HEK293T (cell line): ENCODE measurements around the gene RNF44.

Experiments used
- CTCF ChIA-PET: fragments of 350-600 bp; formaldehyde crosslinking; extraction: SDS; loops from one replicate; lab custom pipeline; 2021; ENCODE audit warnings: antibody characterized with exemption, inconsistent platforms; lab: Yijun Ruan, JAX
- POLR2A ChIA-PET: fragments of 350-600 bp; formaldehyde crosslinking; extraction: SDS; loops from one replicate; lab custom pipeline; 2020; ENCODE audit warnings: antibody characterized with exemption, inconsistent platforms; lab: Yijun Ruan, JAX
- DNase-seq: peaks from one replicate; pipeline ENCODE4 v3.0.0; 2012; ENCODE audit warnings: mixed read lengths; ENCODE audit errors: extremely low spot score
- ARNT ChIP-seq: fragments of 450-650 bp; IDR thresholded peaks from 2 replicates; pipeline ENCODE4 v1.6.1; 2017; ENCODE audit warnings: mild to moderate bottlenecking
- BHLHE40 ChIP-seq: fragments of 450-650 bp; IDR thresholded peaks from 2 replicates; pipeline ENCODE4 v1.6.1; 2016; ENCODE audit warnings: mild to moderate bottlenecking, moderate library complexity, borderline replicate concordance
- CTBP1 ChIP-seq: fragments of 450-650 bp; IDR thresholded peaks from 2 replicates; pipeline ENCODE4 v1.6.1; 2016; ENCODE audit warnings: borderline replicate concordance
- ELF4 ChIP-seq: fragments of 450-650 bp; IDR thresholded peaks from 2 replicates; pipeline ENCODE4 v1.6.1; 2017; ENCODE audit warnings: antibody characterized with exemption
- FOXA1 ChIP-seq: fragments of 450-650 bp; IDR thresholded peaks from 2 replicates; pipeline ENCODE4 v1.6.1; 2016; ENCODE audit warnings: mild to moderate bottlenecking
- FOXK2 ChIP-seq: fragments of 450-650 bp; IDR thresholded peaks from 2 replicates; pipeline ENCODE4 v1.6.1; 2016; ENCODE audit warnings: mild to moderate bottlenecking
- FOXM1 ChIP-seq: fragments of 450-650 bp; IDR thresholded peaks from 2 replicates; pipeline ENCODE4 v1.6.1; 2017; ENCODE audit warnings: mild to moderate bottlenecking, borderline replicate concordance
- HDGF ChIP-seq: fragments of 450-650 bp; IDR thresholded peaks from 2 replicates; pipeline ENCODE4 v1.6.1; 2017; ENCODE audit warnings: antibody characterized with exemption, borderline replicate concordance
- L3MBTL2 ChIP-seq: fragments of 450-650 bp; conservative IDR thresholded peaks from 2 replicates; pipeline ENCODE4 v1.6.1; 2016; ENCODE audit warnings: mild to moderate bottlenecking
- NFRKB ChIP-seq: fragments of 450-650 bp; IDR thresholded peaks from 2 replicates; pipeline ENCODE4 v1.6.1; 2016; ENCODE audit warnings: mild to moderate bottlenecking, moderate library complexity
- PKNOX1 ChIP-seq: fragments of 450-650 bp; IDR thresholded peaks from 2 replicates; pipeline ENCODE4 v1.6.1; 2016
- TARDBP ChIP-seq: fragments of 450-650 bp; IDR thresholded peaks from 2 replicates; pipeline ENCODE4 v1.6.1; 2016
- ZNF384 ChIP-seq: fragments of 450-650 bp; IDR thresholded peaks from 2 replicates; pipeline ENCODE4 v1.6.1; 2016

The RNF44 gene

GRCh38 chr5:176481711-176482110, 55.5 kb downstream of the RNF44 start:
- TF ChIP-seq CTBP1, result no peak
- no peak for TF ChIP-seq L3MBTL2
- TF ChIP-seq FOXA1, result no peak
- no peak for TF ChIP-seq ARNT
- no peak for TF ChIP-seq HDGF
- no peak for TF ChIP-seq ELF4
- TF ChIP-seq PKNOX1, result no peak
- TF ChIP-seq FOXM1, result no peak
- no peak for TF ChIP-seq FOXK2
- TF ChIP-seq ZNF384, result no peak
- no peak for TF ChIP-seq BHLHE40
- no peak for TF ChIP-seq NFRKB
- TF ChIP-seq TARDBP, result no peak
- POLR2A ChIA-PET, result interaction anchor here (0.6 to 1.0 kb wide), 2 partner anchors 15 to 754 kb away, joined by 3 read pairs; no protein-coding TSS in a partner anchor
- CTCF ChIA-PET, result interaction anchor here (0.7 kb wide), 1 partner anchor 40 kb away, joined by 4 read pairs; no protein-coding TSS in a partner anchor
- DNase-seq, result no peak
